ENCODE measurements around the gene ZNF750.

The ZNF750 gene

DNA sequence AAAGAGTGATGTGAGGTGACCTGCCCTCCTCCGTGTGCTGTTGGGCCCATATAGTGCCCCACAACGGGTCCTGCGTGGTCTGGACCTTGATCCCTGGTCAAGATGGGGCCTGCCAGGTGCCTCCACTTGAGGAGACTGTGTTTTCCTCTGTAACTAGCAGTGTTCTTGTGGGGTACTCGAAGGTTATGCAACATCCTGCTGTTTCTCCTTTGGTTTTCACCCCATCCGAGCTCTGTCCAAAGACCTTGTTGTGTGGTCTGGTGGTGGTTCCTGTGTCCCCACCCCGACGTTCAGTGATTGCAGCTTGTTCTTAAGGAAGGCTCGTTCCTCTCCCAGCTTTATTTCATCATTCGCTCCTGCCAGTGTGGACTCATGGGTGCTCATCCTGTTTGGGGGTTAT is 38.7 kb upstream of the ZNF750 start:
- TF ChIP-seq ZNF274 (IDR thresholded peaks at IDR 0.05; ENCODE audit: low read depth, low read length), result no peak
- H3K4me3 ChIP-seq (ENCODE audit: low read length), result no peak overlapping the region

DNA sequence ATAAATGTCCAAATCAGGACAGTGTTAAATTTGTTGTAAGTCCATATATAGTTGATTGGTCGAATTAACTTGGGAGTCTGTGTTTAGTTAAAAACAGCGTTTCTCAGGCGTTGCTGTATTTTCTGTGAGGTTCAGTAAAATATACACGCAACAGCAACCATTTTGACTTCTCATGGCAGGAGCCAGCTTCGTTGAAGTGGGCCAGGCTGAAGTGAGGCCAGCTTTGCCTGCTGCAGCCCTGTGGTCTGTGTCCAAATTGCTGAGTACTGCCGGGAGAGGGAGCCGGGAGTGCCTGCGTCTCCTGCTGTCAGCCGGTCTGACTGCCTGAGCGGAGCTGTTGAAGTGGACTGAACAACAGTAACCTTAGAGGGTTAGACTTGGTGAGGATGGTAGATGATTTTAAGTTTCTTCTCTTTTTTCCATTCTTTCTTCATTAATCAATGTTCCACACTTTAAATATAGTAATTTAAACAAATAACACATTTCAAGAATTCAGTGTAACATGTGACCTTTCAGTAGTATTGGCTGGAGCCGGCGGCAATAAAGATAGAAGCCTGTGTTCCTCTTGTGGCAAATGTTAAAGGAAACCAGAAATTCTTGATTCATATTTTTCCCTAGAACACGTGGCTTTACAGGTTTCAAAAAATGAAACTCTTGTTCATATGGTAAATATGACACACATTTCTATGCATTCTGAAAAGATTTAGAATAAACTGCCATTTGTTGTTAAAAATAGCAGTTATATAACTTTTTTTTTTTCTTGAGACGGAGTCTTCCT is 37.0 kb upstream of the ZNF750 start:
- no peak overlapping the region for H3K4me3 ChIP-seq (ENCODE audit: low read length)
- no peak for TF ChIP-seq ZNF274 (IDR thresholded peaks at IDR 0.05; ENCODE audit: low read depth, low read length)

DNA sequence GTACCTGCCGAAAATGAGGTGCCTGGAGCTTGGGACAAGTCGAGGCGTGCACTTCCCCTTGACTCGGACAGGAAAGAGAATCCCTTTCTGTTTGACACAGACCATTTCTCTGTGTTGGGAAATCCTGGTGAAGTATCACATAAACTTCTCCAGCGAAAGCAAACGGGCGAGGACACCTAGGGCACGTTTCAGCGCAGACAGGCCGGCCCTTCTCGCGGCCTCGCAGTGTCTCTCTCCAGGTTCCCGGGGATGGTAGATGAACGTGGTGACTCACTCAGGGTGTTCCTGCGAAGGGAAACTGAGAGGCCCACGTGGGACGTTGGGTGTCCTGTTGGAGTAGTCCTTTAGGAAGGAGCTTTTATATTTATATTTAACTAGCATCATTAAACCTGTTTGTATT is 36.3 kb upstream of the ZNF750 start:
- no peak for TF ChIP-seq ZNF274 (IDR thresholded peaks at IDR 0.05; ENCODE audit: low read depth, low read length)
- H3K4me3 ChIP-seq (ENCODE audit: low read length), result no peak overlapping the region

DNA sequence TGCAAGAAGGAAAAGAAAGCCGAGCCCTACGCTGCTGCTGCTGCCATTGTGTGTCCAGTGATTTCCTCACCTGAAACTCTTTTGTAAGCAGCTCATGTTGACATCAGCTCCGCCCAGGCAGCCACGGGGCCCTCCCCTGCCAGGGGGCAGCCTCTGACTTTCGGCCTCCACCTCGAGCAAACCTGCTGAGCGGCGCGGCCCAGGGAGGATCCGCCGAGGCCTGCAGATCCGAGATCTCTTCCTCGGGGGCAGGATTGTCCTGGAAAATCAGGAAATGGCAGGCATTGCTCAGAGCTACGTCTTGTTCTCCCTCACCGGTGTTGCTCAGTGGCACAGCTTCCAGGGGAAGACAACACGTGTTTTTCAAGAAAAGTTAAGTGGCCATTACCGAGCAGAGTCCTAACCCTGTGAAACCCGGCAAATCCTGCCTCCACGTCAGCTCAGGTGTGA is 35.6 kb upstream of the ZNF750 start:
- H3K4me3 ChIP-seq (ENCODE audit: low read length), result no peak overlapping the region
- TF ChIP-seq ZNF274 (IDR thresholded peaks at IDR 0.05; ENCODE audit: low read depth, low read length), result no peak

DNA sequence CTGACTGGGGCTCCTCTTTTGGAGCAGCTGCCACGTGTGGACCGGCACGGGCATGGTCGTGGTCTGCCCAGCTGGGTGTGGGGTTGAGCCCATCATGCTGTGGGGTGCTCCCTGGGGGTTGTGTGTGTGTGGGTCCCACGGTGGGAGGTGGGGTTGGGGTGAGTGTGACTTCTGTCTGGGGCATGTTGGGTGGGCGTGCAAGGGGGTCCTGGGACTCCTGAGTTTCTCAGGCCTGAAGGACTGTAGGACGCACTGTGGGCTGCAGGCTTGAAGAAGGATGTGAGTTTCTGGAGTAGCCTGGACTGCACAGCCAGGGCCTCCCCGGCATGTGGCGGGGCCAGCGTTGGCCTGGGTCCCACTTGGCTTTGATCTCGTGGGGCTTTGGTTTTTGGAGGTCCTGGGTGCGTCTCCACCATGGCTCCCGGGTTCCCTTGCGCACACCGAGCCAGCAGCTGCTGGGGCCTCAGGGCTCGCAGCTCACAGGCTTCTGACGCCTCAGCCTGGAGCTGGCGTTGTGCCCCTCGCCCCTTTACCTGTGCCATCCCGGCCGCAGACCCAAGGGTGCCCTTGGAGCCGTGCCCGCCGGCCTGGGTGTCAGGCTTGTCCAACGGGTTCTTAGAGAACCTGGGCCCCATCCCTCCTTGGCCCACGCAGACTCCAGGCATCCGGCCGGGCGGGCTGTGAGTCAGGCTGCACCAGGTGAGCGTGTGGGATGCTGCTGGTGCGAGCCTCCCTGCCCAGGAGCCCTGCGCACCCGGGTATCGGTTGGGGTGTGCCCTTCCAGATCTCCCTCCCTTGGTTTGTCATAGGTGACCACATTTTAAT is 34.4 kb upstream of the ZNF750 start:
- no peak for TF ChIP-seq ZNF274 (IDR thresholded peaks at IDR 0.05; ENCODE audit: low read depth, low read length)
- no peak overlapping the region for H3K4me3 ChIP-seq (ENCODE audit: low read length)

DNA sequence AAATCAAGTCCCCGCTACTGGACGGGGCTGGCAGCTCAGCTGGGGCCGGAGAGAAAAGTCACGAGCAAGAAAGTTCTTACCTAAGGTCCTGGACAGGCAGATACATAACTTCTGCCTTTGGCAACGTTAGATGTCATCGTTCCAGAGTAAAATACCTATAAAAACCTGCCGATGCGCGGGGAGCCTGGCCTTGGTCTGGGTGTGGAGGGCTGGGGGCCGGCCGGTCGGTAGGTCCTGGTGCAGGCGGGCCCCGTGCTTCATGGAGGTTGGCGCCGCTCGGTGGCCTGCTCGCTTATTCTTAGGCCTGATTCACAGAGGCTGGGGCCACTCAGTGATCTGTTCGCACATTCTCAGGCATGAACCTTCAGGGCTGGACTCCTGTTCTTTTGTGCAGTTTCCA is 33.7 kb upstream of the ZNF750 start:
- TF ChIP-seq ZNF274 (IDR thresholded peaks at IDR 0.05; ENCODE audit: low read depth, low read length), result no peak
- H3K4me3 ChIP-seq (ENCODE audit: low read length), result no peak overlapping the region

DNA sequence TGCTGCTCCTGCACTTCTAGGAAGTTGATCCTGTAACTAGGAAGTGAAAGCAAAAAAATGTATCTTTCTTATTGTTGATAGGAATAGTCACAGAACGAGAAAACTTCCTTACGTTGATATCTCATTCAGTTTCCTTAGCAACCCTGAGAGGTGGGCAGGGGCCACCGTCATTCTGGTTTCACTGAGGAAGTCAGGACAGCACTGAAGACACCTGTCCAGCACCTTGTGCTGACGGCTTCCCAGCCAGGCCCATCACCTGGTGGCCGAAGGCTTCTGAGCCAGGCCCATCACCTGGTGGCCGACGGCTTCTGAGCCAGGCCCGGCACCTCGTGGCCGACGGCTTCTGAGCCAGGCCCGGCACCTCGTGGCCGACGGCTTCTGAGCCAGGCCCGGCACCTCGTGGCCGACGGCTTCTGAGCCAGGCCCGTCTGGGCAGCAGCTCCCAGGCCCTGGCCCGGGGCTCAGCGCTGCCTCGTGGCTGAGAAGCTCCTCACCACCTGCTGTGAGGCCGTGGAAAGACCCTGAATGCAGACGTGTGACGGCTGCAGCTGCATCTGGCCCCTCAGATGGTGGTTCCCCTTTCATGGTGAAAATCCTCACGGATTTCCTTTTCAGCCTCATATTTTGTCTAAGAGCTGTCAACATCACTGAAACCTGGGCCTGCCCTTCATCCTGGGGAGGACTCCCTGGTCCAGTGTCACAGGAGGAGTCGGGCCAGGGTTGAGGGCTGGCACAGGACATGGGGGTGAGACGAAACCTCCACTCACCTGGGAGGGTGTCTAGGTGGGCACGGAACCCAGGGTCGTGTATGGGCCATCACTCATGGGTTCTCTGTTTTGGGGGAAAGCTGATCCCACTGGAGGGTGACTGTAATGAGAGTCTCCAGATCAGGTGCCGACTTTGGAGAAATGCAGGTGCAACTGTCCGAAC is 33.0 kb upstream of the ZNF750 start:
- no peak overlapping the region for H3K4me3 ChIP-seq (ENCODE audit: low read length)
- no peak for TF ChIP-seq ZNF274 (IDR thresholded peaks at IDR 0.05; ENCODE audit: low read depth, low read length)

DNA sequence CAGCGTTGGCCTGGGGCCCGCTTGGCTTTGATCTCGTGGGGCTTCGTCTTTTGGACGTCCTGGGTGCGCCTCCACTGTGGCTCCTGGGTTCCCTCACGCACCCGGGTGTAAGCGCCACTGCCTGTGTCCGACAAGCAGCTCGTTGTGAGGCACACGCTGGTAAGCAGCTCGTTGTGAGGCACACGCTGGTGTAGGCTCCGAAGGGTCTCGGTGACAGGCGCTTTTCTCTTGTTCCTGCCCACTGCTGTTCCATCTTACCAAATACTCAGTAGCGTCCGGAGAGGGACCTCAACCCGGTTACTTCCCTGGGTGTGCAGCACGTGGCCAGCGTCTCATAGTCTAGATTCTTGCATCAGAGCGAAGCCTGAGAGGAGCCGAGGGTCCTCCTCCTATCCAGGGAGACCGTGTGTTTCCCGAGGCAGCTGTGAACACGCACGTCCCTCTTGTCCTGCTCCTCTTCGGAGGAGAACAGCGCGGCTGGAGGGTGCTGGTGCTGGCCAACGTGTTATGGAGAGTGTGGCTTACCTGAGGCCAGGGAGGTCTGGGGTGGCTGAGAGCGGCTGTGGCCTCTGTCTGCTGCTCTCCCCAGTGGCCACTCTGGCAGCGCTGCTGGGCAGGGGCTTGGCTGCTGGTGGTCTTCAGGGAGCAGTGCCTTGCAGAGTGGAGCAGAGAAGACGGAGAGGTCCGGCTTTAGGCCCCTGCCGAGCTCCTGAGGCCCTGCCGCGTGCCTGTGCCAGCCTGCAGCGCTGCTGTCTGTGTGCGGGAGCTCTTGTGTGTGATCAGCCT is 32.1 kb upstream of the ZNF750 start:
- no peak for TF ChIP-seq ZNF274 (IDR thresholded peaks at IDR 0.05; ENCODE audit: low read depth, low read length)
- H3K4me3 ChIP-seq (ENCODE audit: low read length), result no peak overlapping the region; the same call in 1 of the 2 replicates

DNA sequence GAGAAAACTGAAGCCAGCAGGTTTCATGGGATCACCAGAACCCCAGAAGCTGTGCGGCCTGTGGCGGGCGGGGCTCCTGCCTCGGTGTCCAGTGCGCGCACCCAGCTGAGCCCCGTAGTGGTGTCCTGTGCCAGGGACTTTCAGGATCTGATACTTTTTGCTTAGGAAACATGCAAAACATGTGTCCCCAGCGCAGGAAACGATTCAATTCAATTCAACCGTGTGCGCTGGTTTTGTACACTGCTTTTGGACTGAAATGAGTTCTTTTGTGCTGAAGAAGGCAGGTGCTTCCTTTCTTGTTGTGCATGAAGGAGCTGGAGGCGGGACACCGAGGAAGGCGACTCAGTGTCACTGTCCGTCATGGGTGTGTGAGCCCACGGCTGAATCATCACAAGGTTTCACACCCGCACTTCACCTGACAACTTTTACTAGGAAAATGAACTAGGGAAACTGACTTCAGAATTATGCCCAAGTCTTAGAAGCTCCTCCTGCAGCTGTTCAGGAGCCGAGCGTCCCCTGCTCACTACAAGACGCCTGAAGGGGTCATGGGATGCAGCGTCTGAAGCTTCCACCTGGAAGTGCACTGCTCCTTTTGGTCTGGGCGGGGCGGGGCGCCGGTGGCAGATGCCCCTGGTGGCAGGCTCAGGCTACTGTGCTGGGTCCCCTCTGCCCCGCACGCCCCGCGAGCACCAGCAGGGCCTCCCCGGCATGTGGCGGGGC is 31.4 kb upstream of the ZNF750 start:
- no peak for TF ChIP-seq ZNF274 (IDR thresholded peaks at IDR 0.05; ENCODE audit: low read depth, low read length)
- no peak overlapping the region; the same call in 1 of the 2 replicates for H3K4me3 ChIP-seq (ENCODE audit: low read length)

DNA sequence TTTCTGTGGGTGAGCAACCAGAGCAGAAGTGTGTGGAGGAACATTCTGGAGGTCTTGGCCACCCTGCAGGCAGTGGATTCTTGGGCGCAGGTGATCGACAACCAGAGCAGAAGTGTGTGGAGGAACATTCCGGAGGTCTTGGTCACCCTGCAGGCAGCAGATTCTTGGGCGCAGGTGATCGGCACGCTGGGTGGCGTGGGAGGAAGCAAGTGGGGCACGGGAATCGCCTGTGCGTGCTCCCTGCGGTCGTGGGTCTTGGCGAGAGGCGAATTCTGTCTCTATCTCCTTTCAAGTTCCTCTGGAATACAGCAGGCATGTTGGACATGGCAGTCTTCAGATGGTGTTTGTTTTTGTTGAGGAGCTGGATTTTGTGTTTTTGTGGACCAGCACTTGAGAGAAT is 30.7 kb upstream of the ZNF750 start:
- no peak for TF ChIP-seq ZNF274 (IDR thresholded peaks at IDR 0.05; ENCODE audit: low read depth, low read length)
- H3K4me3 ChIP-seq (ENCODE audit: low read length), result no peak overlapping the region; the same call in 1 of the 2 replicates

DNA sequence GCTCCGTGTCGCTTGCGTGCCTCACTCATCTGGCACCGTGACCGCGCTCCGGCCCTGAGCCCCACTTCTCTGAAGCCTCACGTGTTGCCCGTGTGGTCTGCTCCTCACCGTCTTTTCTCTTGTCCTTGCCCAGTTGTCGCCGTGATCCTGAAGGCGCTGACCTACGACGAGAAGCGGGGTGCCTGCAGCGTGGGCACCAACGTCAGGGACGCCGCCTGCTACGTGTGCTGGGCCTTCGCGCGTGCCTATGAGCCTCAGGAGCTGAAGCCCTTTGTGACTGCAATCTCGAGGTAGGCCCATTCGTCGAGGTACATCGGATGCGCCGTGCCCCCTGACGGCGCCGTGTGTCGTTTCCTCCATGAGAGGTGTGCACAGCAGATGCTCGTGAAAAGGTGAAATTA is 30.3 kb upstream of the ZNF750 start:
- H3K4me3 ChIP-seq (ENCODE audit: low read length), result no peak overlapping the region
- TF ChIP-seq ZNF274 (IDR thresholded peaks at IDR 0.05; ENCODE audit: low read depth, low read length), result no peak

DNA sequence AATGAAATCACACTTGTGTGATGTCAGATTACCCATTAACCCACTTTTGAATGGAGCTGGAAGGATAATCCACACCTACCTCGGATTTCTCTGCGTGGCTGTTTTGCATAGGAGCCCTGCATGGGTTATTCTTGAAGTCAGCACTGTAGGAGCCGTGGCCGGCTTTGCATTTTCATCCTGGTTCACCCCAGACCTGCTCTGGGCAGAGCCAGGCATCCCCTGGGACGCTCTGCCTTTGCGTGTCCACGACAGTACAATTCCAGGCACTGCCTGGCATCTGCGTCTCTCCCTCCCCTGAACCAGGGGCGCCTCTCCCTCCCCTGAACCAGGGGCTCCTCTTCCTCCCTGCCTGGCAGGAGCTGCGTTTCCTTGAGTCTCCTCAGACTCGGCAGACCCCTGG is 29.7 kb upstream of the ZNF750 start:
- no peak for TF ChIP-seq ZNF274 (IDR thresholded peaks at IDR 0.05; ENCODE audit: low read depth, low read length)
- H3K4me3 ChIP-seq (ENCODE audit: low read length), result no peak overlapping the region

DNA sequence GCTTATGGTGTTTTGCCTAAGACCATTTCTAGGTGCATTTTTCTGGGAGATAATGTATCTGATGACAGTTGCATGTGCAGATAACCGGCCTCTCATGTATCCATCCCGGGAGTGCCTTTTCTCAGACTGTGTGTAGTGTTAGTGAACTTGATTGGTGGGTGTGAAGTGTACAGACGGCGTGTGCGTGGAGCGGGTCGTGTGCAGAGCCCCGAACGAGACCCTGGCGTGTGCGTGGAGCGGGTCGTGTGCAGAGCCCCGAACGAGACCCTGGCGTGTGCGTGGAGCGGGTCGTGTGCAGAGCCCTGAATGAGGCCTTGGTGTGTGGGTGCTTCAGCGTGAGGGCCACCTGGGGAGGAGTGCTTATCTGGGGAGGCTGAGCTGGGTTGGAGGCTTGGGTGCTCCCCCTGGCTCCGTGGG is 28.9 kb upstream of the ZNF750 start:
- no peak overlapping the region for H3K4me3 ChIP-seq (ENCODE audit: low read length)

More for the DNA sequence above, 28.9 kb upstream of the ZNF750 start:
- TF ChIP-seq ZNF274 (IDR thresholded peaks at IDR 0.05; ENCODE audit: low read depth, low read length), result no peak
